Neuronal stem cell (in vitro differentiated cells): ENCODE results near the gene AGBL2.
A peak's percentile ranks its signal among the peaks of the same experiment; 100 is the strongest.
"Not testable (repeated sequence)": the region's sequence is repeated elsewhere in the genome, so short reads cannot be mapped to it uniquely, and the experiment has no call there.

ENCODE experiments used
- DNase-seq: peaks from one replicate; pipeline ENCODE4 v3.0.0-alpha.2; 2013; ENCODE audit warnings: low spot score
- H2AFZ ChIP-seq: one replicate; pipeline ENCODE4 v1.6.1; 2013; ENCODE audit warnings: mild to moderate bottlenecking, low read length, inconsistent platforms
- H2AK5ac ChIP-seq: 2 replicates; pipeline ENCODE4 v1.6.1; 2013; ENCODE audit warnings: low read depth, mild to moderate bottlenecking, inconsistent platforms, low read length, moderate library complexity, mixed read lengths
- H2BK120ac ChIP-seq: 2 replicates; pipeline ENCODE4 v1.6.1; 2013; ENCODE audit warnings: low read depth, mild to moderate bottlenecking, inconsistent platforms, low read length, moderate library complexity, mixed read lengths
- H2BK12ac ChIP-seq: one replicate; pipeline ENCODE4 v1.6.1; 2013; ENCODE audit warnings: low read length, inconsistent platforms
- H2BK15ac ChIP-seq: 2 replicates; pipeline ENCODE4 v1.6.1; 2013; ENCODE audit warnings: mild to moderate bottlenecking, low read length, inconsistent platforms, mixed read lengths
- H2BK5ac ChIP-seq: one replicate; pipeline ENCODE4 v1.6.1; 2013; ENCODE audit warnings: inconsistent platforms, mild to moderate bottlenecking, low read length, moderate library complexity
- H3K14ac ChIP-seq: one replicate; pipeline ENCODE4 v1.6.1; 2013; ENCODE audit warnings: low read length, inconsistent platforms
- H3K18ac ChIP-seq: 2 replicates; pipeline ENCODE4 v1.6.1; 2013; ENCODE audit warnings: low read length, inconsistent platforms
- H3K23ac ChIP-seq: 2 replicates; pipeline ENCODE4 v1.6.1; 2013; ENCODE audit warnings: low read depth, mild to moderate bottlenecking, mixed read lengths, low read length, inconsistent platforms; ENCODE audit not compliant: poor library complexity
- H3K27ac ChIP-seq: replicated peaks from 3 replicates; pipeline ENCODE4 v1.5.1; 2013; ENCODE audit warnings: low read length, inconsistent platforms
- H3K27me3 ChIP-seq, 3 experiments: 2 replicates each; pipeline ENCODE4 v1.6.1; 2013; ENCODE audit warnings: low read length in 3 of 3, mild to moderate bottlenecking in 2 of 3, inconsistent platforms in 1 of 3, low read depth in 1 of 3, mixed read lengths in 1 of 3, moderate library complexity in 1 of 3; ENCODE audit not compliant: control insufficient read depth in 3 of 3, insufficient read depth in 3 of 3
- H3K36me3 ChIP-seq, 2 donors: replicated peaks in 1 of 2; 2 replicates each; pipeline ENCODE4 v1.6.1; 2013; ENCODE audit warnings: low read length in 2 of 2; ENCODE audit not compliant: control insufficient read depth in 2 of 2, insufficient read depth in 2 of 2
- H3K4ac ChIP-seq: 2 replicates; pipeline ENCODE4 v1.6.1; 2013; ENCODE audit warnings: inconsistent platforms, mild to moderate bottlenecking, low read length, moderate library complexity
- H3K4me1 ChIP-seq, 2 donors: 1 replicate in 1 of 2; 2 replicates in 1 of 2; pipeline ENCODE4 v1.6.1; 2013; ENCODE audit warnings: low read length in 2 of 2, low read depth in 1 of 2; ENCODE audit not compliant: control insufficient read depth in 2 of 2, insufficient read depth in 1 of 2
- H3K4me2 ChIP-seq: one replicate; pipeline ENCODE4 v1.6.1; 2013; ENCODE audit warnings: mild to moderate bottlenecking, low read length, inconsistent platforms; ENCODE audit not compliant: insufficient read depth, poor library complexity, severe bottlenecking
- H3K4me3 ChIP-seq, 2 donors: 2 replicates each; pipeline ENCODE4 v1.5.1; 2013; ENCODE audit warnings: low read length in 2 of 2, mild to moderate bottlenecking in 2 of 2, inconsistent platforms in 1 of 2, moderate library complexity in 1 of 2
- H3K79me1 ChIP-seq: one replicate; pipeline ENCODE4 v1.6.1; 2013; ENCODE audit warnings: low read depth, mild to moderate bottlenecking, inconsistent platforms, low read length, moderate library complexity
- H3K9ac ChIP-seq: one replicate; pipeline ENCODE4 v1.6.1; 2013; ENCODE audit warnings: mild to moderate bottlenecking, low read depth, low read length, inconsistent platforms; ENCODE audit not compliant: poor library complexity
- H3K9me3 ChIP-seq, 2 donors: replicated peaks in 1 of 2; 2 replicates each; pipeline versions ENCODE3 to v1.6.1; 2013; ENCODE audit warnings: low read length in 2 of 2, mild to moderate bottlenecking in 2 of 2, inconsistent platforms in 1 of 2, low read depth in 1 of 2, mixed read lengths in 1 of 2, moderate library complexity in 1 of 2; ENCODE audit not compliant: control insufficient read depth in 2 of 2, insufficient read depth in 1 of 2
- H4K8ac ChIP-seq: one replicate; pipeline ENCODE4 v1.6.1; 2013; ENCODE audit warnings: low read depth, mild to moderate bottlenecking, inconsistent platforms, low read length, moderate library complexity
- H4K91ac ChIP-seq: one replicate; pipeline ENCODE4 v1.6.1; 2013; ENCODE audit warnings: low read length, low read depth, mild to moderate bottlenecking, inconsistent platforms; ENCODE audit not compliant: poor library complexity
- WGBS, 2 donors: extraction: QIAGEN DNeasy Blood & Tissue Kit; methylation state at CpG; one replicate each; pipeline ENCODE4 v1.1.7; 2013; ENCODE audit warnings: missing lambda C conversion rate in 2 of 2, mixed read lengths in 1 of 2; ENCODE audit not compliant: insufficient read length in 2 of 2, insufficient replicate concordance in 1 of 2; ENCODE audit errors: extremely low coverage in 2 of 2; 5-methylcytosine and 5-hydroxymethylcytosine counted together

The AGBL2 gene

DNA sequence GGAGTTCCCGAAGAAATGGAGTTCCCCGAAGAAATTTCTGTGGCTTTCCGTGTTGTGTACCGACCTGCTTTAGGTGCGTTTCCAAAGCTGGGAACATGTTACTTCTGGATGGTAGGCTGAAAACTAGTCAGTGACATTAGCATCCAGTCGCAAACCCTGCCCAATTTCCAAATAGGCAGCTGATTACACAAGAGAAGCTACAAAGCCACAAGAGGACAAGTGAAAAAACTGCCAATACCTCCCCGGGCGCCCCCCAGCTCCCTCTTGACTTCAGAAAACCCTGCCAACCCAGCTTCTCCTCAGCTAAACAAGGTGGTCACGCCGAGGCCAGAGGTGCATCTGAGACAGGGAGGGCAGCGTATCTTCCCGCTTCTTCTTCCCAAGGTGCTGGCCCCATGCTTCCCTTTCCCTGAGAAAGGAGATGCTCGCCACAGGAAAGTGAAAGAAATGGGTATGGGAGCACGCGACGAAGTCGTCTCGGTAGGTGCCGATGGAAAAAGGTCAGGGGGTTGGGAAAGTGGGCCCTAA, 551 bp downstream of the AGBL2 start:
- Histone ChIP-seq H3K9me3 (no peaks in the 10 kb centered on the region), H2AK5ac (no peak overlapping the region), H2BK120ac (no peak overlapping the region), H3K4me3 (peak overlapping the region in 1 of 2 donors; percentile 85), H4K91ac (no peak overlapping the region), H3K79me1 (no peaks in the 10 kb centered on the region), H3K23ac (no peak overlapping the region), H3K4ac (no peak overlapping the region), H3K9ac (no peak overlapping the region), H3K4me1 (peaks cover 4 to 5% of the 10 kb centered on the region in 2 donors), H2AFZ (no peak overlapping the region), H2BK12ac (no peak overlapping the region), H4K8ac (no peak overlapping the region), H3K27ac (no peak overlapping the region), H3K18ac (peak overlapping the region; percentile 94), H3K36me3 (peaks cover 9 to 42% of the 10 kb centered on the region in 2 donors), H2BK15ac (no peak overlapping the region), H3K27me3 (no peaks in the 10 kb centered on the region), H2BK5ac (no peak overlapping the region), H3K4me2 (peak overlapping the region; percentile 75), H3K14ac (no peak overlapping the region)
- no CpG with 5 or more reads among the region's 19 CpGs for WGBS, 2 donors
- DNase-seq, result peak; percentile 3

DNA sequence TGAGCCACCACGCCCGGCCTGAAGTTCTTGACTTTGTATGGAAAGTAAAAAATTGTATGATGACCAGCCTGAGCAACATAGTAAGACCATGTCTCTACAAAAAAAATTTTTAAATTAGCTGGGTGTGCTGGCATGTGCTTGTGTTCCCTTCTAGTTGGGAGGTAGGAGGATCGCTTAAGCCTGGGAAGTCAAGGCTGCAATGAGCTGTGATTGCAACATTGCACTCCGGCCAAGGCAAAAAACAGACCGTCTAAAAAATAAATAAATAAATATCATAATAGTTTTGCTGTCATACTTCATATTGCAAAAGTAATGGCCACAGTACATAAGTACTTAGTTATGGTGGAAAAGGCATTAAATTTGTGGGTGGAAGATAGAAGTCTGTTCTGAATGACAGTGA, 3.4 kb downstream of the AGBL2 start:
- peaks cover 4 to 5% of the 10 kb centered on the region in 2 donors for H3K4me1 ChIP-seq

DNA sequence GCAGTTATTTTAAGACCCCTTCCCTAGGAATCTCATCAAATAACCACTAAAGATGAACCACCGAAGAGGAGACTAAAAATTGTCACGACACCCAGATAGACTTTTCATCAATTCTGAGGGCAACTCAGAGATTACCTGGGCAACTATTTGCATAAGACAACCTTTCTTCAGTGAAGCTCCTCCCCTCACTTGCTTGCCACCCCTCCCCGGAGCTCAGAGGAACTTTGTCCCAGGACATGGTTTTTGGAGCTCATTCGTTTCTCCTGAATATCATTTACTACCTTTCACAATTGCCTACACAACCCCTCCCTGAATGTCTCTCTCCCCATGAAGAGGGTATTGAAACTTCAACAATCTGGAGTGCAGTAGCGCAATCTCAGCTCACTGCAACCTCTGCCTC, 3.9 kb downstream of the AGBL2 start:
- no peak for DNase-seq
- no peak overlapping the region for H3K18ac ChIP-seq
- no peak overlapping the region for H2BK5ac ChIP-seq
- H3K23ac ChIP-seq, result no peak overlapping the region
- no CpG with 5 or more reads among the region's 5 CpGs for WGBS, 2 donors
- H3K4me2 ChIP-seq, result no peak overlapping the region
- peaks cover 4 to 5% of the 10 kb centered on the region in 2 donors for H3K4me1 ChIP-seq
- no peak overlapping the region for H4K8ac ChIP-seq
- H3K14ac ChIP-seq, result no peak overlapping the region
- H3K27ac ChIP-seq, result no peak overlapping the region
- H3K9ac ChIP-seq, result no peak overlapping the region
- H3K36me3 ChIP-seq, result peaks cover 0 to 8% of the 10 kb centered on the region in 2 donors
- no peak overlapping the region for H4K91ac ChIP-seq
- H2BK15ac ChIP-seq, result no peak overlapping the region
- no peak overlapping the region for H2AK5ac ChIP-seq
- H3K4ac ChIP-seq, result no peak overlapping the region
- H3K4me3 ChIP-seq, result no peak overlapping the region
- H2BK12ac ChIP-seq, result no peak overlapping the region
- no peak overlapping the region for H2BK120ac ChIP-seq
- H2AFZ ChIP-seq, result no peak overlapping the region
- no peaks in the 10 kb centered on the region for H3K9me3 ChIP-seq
- H3K27me3 ChIP-seq, result no peaks in the 10 kb centered on the region
- H3K79me1 ChIP-seq, result no peaks in the 10 kb centered on the region

More for the DNA sequence above, 3.4 kb downstream of the AGBL2 start:
- no peak overlapping the region for H3K23ac ChIP-seq
- no peak overlapping the region for H2BK5ac ChIP-seq
- H3K9me3 ChIP-seq, result no peaks in the 10 kb centered on the region
- no peak overlapping the region for H2AFZ ChIP-seq
- H3K18ac ChIP-seq, result no peak overlapping the region
- no peak overlapping the region for H2AK5ac ChIP-seq
- no peak overlapping the region for H3K4ac ChIP-seq
- H4K8ac ChIP-seq, result no peak overlapping the region
- H2BK120ac ChIP-seq, result no peak overlapping the region
- H3K27me3 ChIP-seq, result no peaks in the 10 kb centered on the region
- H2BK15ac ChIP-seq, result no peak overlapping the region
- no peak overlapping the region for H3K9ac ChIP-seq
- H4K91ac ChIP-seq, result no peak overlapping the region
- no CpG with 5 or more reads among the region's 5 CpGs for WGBS, 2 donors
- H3K4me3 ChIP-seq, result no peak overlapping the region
- H2BK12ac ChIP-seq, result no peak overlapping the region
- no peak overlapping the region for H3K14ac ChIP-seq
- no peak overlapping the region for H3K4me2 ChIP-seq
- no peak for DNase-seq
- H3K79me1 ChIP-seq, result no peaks in the 10 kb centered on the region
- no peak overlapping the region for H3K27ac ChIP-seq
- peaks cover 2 to 14% of the 10 kb centered on the region in 2 donors for H3K36me3 ChIP-seq

DNA sequence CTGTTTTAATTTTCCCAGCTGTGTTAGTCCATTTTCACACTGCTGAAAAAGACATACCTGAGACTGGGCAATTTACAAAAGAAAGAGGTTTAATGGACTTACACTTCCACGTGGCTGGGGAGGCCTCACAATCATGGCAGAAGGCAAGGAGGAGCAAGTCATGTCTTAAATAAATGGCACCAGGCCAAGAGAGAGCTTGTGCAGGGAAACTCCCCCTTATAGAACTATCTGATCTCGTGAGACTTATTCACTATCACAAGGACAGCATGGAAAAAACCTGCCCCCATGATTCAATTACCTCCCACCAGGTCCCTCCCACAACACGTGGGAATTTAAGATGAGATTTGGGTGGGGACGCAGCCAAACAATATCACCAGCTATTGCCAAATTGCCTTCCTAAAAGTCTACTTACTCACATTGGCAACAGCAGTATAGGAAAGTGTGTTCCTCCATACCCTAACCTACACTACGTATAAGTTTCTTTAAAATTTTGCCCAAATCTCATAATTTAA, 7.8 kb downstream of the AGBL2 start:
- H2BK12ac ChIP-seq, H2AFZ ChIP-seq, H3K4me1 ChIP-seq, H3K36me3 ChIP-seq, DNase-seq, H3K14ac ChIP-seq, H2BK120ac ChIP-seq, H3K79me1 ChIP-seq, H3K18ac ChIP-seq, H3K23ac ChIP-seq, H3K4me2 ChIP-seq, H3K27ac ChIP-seq, H4K8ac ChIP-seq, H3K4ac ChIP-seq, H2AK5ac ChIP-seq, H2BK15ac ChIP-seq, H3K9ac ChIP-seq, H3K27me3 ChIP-seq, H3K4me3 ChIP-seq, H2BK5ac ChIP-seq, H4K91ac ChIP-seq, H3K9me3 ChIP-seq: not testable (repeated sequence)
- WGBS, 2 donors, result no CpG with 5 or more reads among the region's 5 CpGs
